GM21737 (cell line): ENCODE data around the gene THYN1.

ENCODE experiments used
- ATAC-seq: cut with Tn5 transposase; IDR thresholded peaks from one replicate; pipeline ENCODE4 v1.9.1; 2021; ENCODE audit warnings: mild to moderate bottlenecking, moderate library complexity; ENCODE audit not compliant: unreplicated experiment

The THYN1 gene

DNA sequence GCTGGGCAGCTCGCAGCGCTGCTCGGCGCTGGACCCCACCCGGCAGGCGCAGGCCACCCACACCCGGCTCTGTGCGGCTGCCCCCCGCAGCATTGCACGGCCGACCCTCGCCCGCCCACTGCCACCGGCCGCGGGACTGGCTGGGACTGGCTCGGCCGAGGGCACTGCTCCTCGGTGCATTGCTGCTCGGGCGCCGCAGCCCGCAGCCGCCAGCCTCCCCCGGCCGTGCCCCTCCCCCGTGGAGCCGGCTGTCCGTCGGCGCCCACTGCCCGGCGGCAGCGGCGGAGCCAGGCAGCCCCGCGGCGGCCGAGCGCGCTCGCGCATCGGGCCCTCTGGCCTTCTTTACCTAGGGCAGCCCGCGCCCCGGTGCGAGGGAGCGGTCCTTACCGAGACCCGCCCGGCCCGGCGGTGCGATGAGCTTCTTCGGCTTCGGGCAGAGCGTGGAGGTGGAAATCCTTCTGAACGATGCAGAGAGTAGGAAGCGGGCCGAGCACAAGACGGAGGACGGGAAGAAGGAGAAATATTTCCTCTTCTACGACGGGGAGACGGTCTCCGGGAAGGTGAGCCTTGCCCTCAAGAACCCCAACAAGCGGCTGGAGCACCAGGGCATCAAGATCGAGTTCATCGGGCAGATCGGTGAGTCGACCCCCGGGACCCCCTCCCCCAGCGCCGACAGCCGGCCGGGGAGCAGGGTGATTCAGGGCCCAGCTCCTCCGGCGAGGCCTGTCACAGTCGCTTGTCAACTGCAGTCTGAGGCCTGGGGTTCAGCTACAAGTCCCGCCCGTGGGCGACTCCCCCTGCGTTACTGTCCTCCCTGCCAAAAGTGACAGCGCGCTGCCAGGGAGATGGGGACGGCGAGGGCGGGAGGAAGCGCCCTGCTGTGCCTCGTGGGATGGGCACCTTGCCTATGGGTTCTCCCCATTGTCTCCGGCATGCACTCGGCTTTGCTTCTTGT lies 28.2 kb downstream of the THYN1 start:
- ATAC-seq, result peak; percentile 21

DNA sequence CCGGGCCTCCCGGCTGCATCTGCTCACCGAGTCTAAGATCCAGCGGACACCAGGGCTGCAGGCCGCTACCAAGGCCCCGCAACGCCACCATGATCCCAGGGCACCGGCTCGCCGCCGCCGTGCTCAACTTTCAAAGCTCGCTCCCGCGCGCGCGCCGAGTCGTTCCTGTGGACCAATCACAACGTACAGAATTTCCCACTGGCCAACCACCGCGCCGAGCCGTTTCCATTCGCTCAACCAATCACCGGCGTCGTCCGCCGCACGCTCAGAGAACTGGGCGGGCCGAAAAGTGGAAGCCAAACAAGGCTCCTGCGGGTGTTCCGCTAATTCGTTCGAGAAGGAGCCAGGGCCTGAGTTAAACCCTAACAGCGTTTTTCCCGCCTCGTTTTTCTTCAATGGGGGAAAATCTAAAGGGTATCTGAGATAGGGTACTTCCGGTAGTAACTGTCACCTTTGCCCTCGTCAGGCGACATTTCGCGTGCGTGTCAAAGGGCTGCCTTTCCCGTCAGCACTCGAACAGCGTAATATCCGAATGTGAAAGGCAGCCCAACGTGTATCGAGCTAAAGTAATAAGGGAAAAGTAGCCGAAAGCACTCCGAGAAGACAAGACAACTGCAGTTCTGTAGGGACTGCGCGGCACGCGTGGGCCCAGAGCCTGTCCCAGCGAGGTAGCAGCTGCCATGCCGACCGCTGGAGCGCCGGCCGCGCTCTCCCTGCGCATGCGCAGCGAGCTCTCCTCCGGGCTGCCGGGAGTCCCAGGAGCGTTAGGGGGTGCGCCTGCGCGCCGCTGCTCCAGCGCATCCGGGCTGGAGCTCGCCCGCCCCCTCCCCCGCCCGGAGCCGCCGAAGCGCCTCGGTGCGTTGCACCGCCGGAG lies 29.1 kb downstream of the THYN1 start, which contains the start of the genes NCAPD3 and VPS26B:
NCAPD3 (minus strand) TSS at position 132 of the 874 bp plus-strand sequence; CDS start at position 91, 41 bp downstream.
VPS26B (plus strand) TSS at position 836 of the 874 bp plus-strand sequence. CDS start 452 bp downstream, outside the sequence.
- ATAC-seq, result peak; percentile 78

DNA sequence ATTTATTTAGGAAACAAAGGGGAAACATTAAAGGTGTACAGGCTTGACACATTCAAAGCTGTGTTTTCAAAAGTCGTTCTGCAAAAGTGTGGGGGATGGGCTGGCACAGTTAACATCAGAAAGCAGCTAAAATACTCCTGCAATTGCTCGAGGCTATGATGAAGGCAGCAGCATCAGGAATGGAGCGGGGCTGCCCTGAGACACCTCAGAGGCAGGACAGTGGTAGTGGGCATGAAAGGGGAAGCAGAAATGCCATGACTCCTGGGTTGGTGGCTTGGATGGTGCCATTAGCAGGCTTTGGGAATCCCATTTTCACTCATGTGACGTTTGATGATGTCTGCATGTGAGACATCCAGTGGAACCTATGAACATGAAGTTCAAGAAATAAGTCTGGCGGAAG lies 30.0 kb downstream of the THYN1 start:
- ATAC-seq, result no peak

DNA sequence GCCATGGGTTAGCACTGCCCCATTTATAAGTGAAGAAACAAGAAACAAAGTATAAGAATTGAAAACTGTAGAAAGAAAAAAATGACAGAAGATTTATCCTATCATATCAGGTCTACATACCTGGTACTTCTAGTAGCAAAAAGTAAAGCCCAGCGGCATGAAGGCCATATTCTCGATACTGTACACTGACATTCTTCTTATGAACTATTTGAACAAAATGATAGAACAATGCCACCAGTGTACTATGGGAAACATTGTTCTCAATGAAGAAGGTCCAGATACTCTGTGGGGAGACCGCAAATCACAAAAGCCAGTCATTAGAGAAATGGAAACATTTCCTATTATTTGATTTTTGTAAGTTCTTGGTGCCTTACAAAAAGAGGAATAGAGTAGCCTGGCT lies 36.3 kb downstream of the THYN1 start:
- ATAC-seq, result no peak

DNA sequence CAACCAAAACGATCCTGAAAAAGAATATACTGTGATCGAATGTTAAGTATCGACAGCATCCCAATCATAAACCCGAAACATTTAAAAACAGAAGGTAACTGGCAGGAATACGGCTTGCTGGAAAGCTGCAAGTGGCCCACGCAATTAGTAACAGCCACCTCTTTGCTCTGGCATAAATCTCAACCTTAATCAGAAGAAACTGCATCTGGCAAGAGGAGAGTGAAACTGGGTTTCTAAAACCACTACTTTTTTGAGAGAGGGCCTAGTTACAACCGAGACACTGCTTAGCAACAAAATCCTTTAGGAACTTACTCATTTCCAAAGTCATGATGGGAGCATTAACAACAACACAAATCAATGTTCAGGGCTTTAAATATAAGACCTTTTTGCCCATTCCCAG lies 37.3 kb downstream of the THYN1 start:
- ATAC-seq, result no peak

DNA sequence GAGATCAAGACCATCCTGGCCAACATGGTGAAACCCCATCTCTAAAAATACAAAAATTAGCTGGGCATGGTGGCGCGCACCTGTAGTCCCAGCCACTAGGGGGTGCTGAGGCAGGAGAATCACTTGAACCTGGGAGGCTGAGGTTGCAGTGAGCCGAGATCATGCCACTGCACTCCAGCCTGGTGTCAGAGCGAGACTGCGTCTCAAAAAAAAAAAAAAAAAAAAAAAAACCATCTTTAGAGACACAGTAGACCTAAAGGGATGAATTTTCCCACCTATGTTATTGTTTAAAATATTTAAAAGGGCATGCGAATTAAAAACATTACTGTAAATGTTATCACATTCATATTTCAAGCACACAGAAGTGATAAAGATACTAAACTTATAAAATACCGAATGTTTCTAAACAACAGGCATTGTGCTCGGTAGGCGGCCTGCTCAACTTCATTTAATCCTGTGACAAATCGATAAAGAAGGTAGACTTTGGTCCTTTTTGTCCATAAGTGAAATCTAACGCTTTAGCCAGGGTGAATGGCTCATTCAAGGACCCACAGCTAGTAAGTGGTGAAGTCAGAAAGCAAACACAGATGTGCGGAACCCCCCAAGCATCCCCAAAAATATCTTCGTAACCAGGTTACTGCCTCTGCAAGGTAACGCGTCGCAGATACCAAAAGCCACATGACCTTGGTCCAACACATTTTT lies 45.5 kb downstream of the THYN1 start:
- no peak for ATAC-seq

DNA sequence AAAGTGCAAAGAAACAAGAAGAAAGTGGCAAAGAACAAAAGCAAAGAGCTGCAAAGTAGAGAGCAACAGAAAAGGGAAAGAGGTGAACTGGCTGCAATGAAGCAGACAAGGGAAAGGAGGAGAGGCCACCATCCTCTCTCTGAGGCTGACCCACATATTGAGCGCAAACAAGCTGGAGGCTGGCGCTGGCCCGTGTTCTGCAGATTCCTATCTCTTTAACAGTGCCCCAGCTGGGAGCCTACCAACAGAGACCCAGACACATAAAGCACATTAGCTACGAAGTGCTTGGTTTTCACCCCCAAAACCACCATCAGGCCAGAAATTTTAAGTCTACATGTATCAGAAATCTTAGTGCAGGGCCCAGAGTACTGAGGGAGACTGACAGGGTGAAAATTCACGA lies 47.0 kb downstream of the THYN1 start:
- no peak for ATAC-seq

DNA sequence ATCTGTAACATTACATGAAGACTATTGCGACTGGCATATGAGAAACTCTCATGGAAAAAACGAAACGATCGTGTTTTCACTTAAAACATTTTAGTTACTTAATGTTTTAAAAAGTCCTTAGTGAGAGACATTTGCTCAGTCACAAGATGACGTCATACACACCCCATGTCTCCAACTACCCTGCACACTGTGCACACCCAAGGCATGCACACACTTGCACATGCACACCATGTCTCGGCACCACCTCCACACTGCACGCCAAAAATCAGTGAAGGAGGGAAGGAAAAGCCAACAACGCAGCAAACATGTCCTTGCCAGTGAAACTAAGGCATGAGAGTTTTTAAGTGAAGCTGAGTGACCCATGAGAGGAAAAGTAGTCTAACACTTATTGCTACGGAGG lies 47.4 kb downstream of the THYN1 start:
- no peak for ATAC-seq

DNA sequence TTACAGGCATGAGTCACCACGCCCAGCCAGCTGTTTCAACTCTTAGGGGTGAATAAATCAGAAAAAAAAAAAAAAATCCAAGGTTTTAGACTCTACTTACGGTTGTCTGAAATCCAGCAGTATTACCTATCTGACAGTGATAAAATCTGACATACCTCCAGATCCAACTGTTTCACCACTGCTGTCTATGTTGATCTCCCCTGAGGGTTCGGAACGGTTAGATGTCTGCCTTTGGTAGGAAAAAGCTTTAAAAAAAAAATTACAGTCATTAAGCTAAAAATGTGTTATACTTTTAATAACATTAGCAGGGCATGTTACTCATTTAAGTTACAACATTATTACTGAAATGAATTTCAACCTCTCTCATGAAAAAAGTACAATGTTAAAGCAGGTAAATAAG lies 50.5 kb downstream of the THYN1 start:
- ATAC-seq, result no peak

DNA sequence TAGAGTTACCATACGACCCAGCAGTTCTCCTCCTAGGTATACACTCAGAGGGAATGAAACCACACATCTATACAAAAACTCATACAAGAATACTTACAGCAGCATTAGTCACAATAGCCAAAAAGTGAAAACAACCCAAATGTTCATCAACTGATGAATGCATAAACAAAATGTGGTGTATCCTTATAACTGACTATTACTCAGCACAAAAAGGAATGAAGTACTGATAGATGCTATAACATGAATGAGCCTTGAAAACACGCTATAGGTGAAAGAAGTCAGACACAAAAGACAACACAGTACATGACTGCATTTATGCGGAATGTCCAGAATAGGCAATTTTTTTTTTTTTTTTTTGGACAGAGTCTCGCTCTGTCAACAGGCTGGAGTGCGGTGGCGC lies 52.5 kb downstream of the THYN1 start:
- ATAC-seq, result no peak

DNA sequence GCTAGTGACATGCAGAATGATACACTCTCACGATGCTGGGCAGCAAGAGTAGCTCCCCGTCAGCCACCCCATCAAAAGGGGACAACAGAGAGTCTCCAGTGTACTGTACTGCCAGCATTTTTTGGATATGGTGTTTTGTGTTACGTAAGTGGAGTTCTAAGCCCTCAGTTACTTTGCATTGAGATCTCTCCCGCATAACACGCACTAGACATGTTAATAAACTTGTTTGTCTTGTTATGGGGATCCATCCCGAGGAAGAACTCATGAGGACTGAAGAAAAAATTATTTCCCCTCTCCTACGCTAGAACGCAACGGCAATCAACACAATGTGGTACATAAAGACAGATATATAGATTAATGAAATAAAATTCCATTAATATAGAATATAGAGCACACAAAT lies 53.6 kb downstream of the THYN1 start:
- ATAC-seq, result no peak
